ENCODE data around the gene UBALD2.
A peak's percentile ranks its signal among the peaks of the same experiment; 100 is the strongest.

UBALD2 gene

GRCh38 chr17:76266244-76266938 is 1.2 kb downstream of the UBALD2 start:
- DNase-seq = peak in 1 of 2 experiments; percentile 37

- DNase-seq = no peak
Measured at GRCh38 chr17:76267051-76267576, 2.0 kb downstream of the UBALD2 start.

- peak in 1 of 2 experiments; percentile 46 for DNase-seq
Measured at GRCh38 chr17:76267581-76268001, 2.4 kb downstream of the UBALD2 start.

- DNase-seq = peak; percentile 84 to 88
Measured at GRCh38 chr17:76268015-76268749, 3.0 kb downstream of the UBALD2 start.

- peak in 1 of 2 experiments; percentile 49 for DNase-seq
Measured at GRCh38 chr17:76268991-76269981, 4.1 kb downstream of the UBALD2 start.

GRCh38 chr17:76270127-76270592 is 5.0 kb downstream of the UBALD2 start:
- peak in 1 of 2 experiments; percentile 38 for DNase-seq

- DNase-seq = peak; percentile 32 to 50
Measured at GRCh38 chr17:76270770-76271668, 5.9 kb downstream of the UBALD2 start.

GRCh38 chr17:76271669-76272540 is 6.8 kb downstream of the UBALD2 start:
- peak; percentile 89 to 93 for DNase-seq

GRCh38 chr17:76272541-76273444 is 7.6 kb downstream of the UBALD2 start:
- peak; percentile 80 to 85 for DNase-seq

GRCh38 chr17:76273445-76274111 is 8.4 kb downstream of the UBALD2 start:
- DNase-seq = no peak

GRCh38 chr17:76274112-76274956 is 9.2 kb downstream of the UBALD2 start:
- no peak for DNase-seq

- DNase-seq = no peak
Measured at GRCh38 chr17:76275382-76276068, 10.4 kb downstream of the UBALD2 start.

- DNase-seq = no peak
Measured at GRCh38 chr17:76276069-76276431, 10.9 kb downstream of the UBALD2 start.

- DNase-seq = no peak
Measured at GRCh38 chr17:76276461-76277299, 11.5 kb downstream of the UBALD2 start.

- no peak for DNase-seq
Measured at GRCh38 chr17:76277300-76278267, 12.4 kb downstream of the UBALD2 start.

Data from activated CD4-positive, alpha-beta T cell treated with anti-CD3 and anti-CD28 coated beads, Interleukin-2, amount 50 U/mL, for 48 hours (primary cell).